DMS 273 (cell line): ENCODE data around the gene MLC1.
A peak's percentile ranks its signal among the peaks of the same experiment; 100 is the strongest.

Experiments
- DNase-seq: peaks from one replicate; lab custom pipeline; 2025; ENCODE audit not compliant: unreplicated experiment; lab: John Stamatoyannopoulos, UW

Gene MLC1

DNA sequence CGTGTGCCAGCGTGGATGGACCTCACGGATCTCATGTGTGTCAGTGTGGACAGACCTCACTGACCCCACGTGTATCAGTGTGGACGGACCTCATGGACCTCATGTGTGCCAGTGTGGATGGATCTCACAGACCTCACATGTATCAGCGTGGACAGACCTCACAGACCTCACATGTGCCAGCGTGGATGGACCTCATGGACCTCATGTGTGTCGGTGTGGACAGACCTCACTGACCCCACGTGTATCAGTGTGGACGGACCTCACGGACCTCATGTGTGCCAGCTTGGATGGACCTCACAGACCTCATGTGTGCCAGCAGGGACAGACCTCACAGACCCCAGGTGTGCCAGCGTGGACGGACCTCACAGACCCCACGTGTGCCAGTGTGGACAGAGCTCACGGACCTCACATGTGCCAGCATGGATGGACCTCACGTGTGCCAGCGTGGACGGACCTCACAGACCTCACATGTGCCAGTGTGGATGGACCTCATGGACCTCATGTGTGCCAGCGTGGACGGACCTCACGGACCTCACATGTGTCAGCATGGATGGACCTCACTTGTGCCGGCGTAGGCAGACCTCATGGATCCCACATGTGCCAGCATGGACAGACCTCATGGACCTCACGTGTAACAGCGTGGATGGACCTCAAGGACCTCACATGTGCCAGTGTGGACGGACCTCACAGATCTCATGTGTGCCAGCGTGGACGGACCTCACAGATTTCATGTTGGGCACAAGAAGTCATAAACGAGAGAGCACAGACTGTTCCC is 45.4 kb downstream of the MLC1 start:
- DNase-seq: no peak

DNA sequence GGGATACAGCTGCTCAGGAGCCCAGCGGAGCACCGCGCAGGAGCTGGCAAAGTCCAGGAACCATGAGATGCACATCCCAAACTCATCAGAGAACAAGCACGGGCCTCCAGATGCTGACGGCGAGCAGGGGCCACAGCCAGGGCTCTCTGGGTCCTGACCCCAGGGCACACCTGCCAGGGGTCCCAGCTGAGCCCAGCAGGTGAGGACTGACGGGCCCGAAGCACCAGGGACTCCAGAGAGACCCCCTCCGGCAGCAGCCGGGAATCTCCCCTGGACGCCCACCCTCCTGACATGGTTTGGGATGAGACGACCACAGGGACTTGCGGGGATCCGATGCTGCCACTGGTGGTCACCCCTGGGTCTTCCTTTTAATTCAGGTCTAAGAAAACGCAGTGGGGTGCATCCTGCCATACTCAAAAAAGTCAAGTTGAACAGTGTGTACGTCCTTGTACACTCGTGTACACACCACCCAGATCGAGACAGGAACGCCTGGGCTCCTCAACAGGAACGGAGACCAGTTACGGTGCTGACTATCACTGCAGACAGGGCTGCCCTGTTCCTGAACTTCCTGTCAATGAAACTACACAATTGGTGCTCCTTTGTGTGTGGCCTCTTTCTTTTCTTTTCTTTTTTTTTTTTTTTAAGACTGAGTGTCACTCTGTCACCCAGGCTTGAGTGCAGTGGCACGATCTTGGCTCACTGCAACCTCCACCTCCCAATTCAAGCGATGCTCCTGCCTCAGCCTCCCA is 49.1 kb downstream of the MLC1 start:
- no peak for DNase-seq

DNA sequence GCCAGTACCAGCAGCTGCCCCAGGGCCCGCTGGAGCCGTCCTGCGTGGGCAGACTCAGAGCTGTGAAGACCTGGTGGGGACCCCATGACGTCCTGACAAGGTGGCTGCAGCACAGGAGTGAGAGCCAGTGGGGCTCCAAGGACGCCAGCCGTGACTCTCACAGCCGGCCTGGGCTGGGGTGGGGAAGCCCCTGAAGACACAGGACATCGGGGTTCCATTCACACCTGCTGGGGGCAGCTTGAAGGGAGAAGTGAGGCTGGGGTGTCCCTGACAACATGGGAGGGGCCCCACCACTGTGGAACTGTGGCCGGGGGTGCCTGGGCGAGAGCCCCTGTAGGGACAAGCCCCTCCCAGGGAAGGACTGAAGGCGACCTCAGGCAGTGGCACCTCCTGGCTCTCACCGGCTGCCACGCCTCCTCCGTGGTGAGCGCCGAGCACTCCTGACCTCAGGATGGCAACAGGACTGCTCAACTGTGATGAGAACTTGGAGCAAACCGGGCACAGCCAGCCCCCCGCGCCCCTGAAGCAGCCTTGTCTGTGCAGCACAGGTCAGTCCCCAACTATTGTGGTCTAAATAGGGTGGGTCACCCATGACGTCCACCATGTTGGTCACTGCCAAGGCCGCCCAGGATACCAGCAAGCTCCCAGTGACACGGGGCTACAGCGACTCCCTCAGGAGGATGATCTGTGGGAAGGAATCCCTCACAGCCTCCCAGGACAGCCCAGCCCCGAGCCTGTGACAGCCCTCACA is 49.9 kb downstream of the MLC1 start:
- no peak for DNase-seq

DNA sequence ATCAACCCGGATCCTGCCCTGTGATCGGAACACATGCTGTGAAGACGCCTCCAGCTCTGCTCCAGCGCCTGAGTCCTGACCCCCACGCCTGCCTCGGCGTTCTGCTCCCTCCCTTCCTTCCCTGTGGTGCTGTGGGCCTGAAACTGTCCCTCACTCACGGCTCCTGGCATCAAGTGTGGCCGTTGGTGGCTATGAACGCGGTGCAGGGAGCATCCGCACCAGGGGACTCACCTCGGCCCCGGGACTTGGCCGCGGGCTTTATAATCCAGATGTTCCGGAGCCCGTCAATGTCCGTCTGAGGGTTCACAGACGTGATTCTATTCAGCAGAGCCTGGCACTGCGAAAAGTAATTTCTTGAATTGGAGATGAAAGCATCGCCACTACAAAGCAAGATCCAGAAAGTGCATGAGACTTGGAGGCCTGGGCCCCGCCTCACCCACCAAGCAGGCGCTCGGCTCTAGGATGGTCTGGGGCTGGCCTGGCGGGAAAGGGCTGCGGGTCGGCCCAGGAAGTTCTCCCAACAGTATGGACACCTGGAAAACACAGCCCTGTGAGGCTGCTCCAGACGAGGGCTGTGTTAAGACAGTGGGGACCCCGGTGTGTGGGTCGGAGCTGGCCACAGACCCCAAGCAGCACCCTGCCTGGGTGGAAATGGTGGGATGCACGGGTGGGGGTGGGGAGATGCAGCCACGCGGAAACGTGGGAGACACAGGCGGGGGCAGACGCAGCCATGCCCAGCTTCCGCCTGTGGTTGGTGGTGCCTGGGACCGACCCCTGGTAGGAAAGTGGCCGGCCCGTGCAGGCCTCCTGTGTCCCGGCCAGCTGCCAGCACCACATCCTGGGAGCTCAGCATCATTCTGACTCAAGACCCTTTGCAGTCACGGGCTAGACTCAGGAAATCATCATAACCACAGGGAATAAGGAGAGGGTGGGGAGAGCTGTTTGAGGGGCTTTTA is 50.8 kb downstream of the MLC1 start:
- no peak for DNase-seq

DNA sequence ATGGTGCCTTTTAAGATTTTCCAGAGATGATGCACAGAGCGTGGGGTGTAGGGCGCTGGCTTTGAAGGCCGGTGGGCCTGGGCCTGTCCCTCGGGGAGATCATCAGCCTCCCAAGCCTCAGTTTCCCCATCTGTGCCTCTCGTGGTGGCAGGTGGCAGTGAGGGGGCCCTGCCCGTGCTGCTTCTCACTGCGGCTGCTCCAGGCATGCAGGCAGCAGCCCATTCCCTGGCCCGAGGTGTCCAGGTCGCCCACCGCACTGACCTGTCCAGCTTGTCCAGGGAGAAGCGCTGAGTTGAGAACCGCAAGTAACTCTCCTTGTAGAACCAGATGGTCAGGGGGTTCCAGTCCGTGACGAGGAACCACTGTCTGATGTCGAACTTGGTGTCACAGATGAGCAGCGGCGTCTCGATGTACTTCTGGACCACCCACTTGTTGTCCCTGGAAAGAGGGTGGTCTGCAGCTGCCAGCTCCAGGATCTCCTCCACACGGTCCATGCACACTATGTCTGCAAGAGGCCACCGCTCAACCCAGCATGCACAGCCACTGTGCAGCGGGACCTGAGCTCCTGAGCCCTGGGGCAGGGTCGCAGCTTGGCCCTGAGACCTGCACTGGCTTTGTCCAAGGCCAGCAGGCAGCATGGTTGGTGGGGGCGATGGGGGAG is 52.2 kb downstream of the MLC1 start:
- DNase-seq: no peak

DNA sequence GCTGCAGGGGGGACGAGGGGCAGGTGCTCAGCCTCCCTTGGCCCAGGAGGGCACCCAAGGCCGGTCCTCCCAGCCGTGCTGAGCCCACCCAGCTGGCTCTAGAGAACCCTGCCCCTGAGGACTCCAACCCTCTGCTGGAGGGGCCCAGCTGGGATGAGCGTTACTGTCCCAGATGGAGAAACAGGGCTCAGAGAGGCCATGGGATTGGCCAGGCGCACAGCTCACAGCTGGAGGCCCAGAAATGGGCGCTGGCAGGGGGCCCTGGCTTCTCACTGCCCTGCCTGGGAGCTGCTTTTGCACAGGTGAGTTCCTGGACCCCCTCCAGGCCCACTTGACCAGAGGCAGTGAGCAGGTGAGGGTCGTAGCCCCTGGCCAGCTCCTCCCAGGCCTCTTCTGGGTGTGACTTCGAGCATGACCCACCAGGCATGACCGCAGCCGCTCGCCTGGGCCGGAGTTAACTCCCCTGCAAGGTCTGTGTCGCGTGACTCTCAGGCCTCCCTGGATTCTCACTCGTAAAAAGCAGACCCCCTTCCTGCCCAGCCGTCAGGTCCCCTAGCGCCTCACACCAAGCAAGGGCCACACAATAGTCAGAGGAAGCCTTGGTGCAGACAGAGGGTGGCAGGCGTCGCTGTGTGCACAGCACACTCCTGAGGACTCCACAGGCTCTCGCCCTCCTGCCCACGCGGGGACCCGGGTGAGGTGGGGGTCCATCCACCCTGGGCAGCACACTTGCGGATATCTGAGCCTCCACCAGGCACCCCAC is 52.9 kb downstream of the MLC1 start:
- no peak for DNase-seq

DNA sequence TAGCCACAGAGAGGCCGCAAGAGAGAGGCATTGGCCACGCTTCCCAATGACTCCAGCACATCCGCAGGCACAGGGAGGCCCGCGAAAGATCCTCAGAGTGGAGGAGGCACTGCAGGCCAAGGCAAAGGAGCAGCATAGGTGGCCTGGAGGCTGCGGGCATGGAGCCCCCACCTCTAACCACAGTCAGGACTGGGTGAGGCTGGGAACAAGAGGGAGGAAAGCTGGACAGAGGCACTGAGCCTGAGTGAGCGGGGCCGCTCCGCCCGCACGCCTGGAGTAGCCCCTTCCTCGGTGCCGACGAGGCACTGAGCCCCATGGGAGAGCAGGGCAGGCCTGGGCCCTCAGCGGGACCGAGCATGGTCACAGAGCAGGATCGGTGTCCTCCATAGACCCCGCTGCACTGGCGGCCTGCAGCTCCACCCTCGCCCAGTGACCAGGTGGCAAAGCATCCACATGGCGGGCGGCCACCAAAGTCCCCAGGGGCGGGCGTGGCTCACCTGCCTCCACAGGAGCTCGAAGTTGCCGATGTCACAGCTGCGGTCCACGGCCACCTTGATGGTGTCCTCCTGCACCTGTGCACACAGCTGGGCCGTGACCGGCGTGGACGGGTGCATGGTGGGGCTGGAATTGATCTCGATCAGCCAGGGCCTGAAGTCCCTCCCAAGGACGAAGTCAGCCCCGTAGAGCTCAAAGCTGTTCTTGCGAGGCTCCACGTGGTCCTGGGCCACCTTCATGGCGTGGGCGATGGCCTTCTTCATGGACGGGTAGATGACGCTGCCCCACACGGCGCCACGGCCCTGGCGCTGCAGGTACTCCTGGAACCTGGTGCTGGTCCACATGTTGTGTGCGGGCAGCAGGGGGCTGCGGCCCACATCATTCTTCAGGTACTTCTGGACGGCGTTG is 53.8 kb downstream of the MLC1 start:
- DNase-seq: no peak

DNA sequence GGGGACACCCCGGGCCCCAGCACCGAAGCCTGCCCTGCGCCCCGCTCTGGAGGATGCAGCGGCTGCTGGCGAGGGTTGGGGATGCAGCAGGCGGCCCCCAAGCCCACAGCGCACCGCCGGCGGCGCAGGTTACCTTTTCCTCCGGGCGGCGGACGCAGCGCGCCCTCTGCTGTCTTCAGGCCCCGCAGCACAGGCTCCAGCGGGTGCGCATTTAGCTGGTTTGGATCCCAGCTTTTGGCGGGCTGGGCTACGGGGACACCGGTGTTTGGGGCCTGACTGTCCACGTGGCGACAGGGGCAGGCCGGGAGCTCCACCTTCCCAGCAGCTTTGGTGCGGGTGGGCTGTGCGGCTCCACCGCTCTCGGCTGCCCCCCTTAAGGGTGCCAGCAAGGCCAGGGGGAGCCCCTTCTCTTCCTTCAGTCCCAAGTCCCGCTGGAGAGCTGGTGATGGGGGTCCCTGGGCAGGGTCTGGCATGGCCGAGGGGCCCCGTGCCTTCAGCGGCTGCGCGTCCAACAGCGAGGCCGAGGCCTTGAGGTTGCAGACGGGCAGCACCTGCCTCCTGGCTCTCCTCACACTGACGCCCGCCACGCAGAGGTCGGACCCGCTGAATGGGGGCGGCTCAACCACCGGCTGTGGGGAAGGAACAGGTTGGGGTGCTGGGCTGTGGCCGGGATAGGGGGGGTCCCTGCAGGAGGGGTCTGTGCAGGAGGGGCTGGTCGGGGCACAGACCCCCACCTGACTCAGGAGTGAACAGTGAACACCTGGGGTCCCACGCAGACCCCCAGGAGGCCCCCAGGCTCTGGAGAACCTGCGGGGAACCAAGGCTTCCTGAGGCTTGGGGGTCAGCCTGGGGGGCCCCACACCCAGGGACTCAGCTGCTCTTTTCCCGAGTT is 54.7 kb downstream of the MLC1 start:
- DNase-seq: peak; percentile 87

DNA sequence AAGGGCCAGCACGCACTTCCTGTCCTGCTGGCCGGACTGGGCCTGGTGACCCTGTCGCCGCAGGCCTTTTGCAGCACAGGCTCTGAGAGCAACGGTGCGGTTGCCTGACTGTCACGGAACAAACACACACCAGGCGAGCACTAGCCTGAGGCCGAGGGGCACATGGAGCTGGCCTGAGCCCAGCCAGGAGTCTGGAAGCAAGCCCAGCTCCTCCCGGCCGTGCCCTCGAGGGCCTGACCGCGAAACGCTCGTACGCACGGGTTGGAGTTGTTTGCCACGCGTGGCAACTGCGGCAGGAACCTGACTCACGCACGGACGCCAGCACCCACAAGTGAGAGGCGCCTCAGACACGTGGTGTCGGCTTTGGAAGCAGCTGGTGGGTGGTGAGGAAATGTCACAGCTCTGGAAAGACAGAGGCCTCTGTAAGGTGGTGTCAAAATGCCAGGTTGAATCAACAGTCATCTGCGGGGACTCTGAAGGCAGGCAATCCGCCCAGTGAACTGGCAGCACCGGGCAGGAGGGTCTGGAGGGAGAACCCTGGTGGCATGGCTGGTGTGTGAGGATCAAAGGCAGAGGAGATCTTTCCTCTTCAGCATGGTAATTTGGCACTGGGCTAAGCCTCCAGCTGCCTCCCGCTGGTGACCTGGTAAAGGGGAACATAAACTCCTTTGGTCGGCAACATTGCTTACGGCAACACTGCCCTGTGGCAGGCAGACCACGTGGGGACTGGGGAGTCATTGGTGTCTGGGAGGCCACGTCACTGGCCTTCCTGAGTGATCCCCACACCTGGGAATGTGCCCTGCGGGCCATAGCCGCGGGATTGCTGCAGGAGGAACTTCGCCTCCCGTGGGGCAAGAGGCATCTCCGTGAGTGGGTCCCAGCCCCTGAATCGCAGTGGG is 57.3 kb downstream of the MLC1 start:
- peak; percentile 51 for DNase-seq

DNA sequence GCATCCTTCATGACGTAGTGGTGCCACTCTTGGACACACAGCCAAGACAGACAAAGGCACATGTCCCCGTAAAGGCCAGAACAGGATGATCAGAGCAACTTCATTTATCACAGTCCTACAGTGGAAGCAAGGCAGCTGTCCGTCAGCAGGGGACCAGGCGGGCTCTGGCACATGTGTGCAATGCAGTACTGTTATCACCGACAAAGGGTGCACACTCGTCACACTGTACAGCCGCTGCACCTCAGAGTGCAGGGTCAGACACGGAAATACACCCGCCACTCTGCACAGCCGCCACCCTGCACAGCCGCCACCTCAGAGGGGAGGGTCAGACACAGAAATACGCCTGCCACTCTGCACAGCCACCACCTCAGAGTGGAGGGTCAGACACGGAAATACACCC is 59.2 kb downstream of the MLC1 start:
- no peak for DNase-seq

DNA sequence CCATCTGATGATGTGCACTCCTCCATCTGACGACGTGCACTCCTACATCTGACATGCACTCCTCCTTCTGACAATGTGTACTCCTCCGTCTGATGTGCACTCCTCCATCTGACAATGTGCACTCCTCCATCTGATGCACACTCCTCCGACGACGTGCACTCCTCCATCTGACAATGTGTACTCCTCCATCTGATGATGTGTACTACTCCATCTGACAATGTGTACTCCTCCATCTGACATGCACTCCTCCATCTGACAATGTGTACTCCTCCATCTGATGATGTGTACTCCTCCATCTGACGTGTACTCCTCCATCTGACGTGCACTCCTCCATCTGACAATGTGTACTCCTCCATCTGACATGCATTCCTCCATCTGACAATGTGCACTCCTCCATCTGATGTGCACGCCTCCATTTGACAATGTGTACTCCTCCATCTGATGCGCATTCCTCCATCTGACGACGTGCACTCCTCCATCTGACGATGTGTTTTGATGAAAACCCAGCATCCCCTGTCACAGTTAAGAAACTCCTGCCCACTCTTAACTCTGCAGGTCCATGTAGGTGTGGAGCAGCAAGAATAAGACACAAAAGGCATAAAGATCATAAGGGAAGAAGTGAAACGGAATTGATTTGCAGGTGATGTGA is 62.9 kb downstream of the MLC1 start:
- DNase-seq: no peak

DNA sequence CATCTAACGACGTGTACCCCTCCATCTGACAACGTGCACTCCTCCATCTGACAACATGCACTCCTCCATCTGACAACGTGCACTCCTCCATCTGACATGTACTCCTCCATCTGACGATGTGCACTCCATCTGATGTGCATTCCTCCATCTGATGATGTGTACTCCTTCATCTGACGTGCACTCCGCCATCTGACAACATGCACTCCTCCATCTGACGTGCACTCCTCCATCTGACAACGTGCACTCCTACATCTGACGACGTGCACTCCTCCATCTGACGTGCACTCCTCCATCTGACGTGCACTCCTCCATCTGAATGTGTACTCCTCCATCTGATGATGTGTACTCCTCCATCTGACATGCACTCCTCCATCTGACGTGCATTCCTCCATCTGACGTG is 64.6 kb downstream of the MLC1 start:
- no peak for DNase-seq

DNA sequence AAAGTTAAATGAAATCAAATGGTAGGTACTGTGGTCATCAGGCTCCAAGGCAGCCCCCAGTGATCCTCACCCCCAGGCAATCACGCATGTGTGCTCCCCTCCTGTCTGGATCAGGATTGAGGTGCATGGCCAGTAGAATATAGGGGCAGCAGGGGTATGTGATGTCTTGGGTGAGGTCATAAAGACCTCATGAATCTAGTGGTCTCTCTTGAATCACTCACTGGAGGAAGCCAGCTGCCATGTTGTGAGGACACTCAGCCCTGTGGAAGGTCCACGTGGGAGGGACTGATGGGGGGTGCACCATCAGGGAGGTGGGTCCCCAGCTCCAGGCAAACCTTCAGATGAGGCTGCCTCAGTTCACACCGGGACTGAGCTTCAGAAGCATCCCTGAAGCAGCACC is 65.9 kb downstream of the MLC1 start:
- no peak for DNase-seq

DNA sequence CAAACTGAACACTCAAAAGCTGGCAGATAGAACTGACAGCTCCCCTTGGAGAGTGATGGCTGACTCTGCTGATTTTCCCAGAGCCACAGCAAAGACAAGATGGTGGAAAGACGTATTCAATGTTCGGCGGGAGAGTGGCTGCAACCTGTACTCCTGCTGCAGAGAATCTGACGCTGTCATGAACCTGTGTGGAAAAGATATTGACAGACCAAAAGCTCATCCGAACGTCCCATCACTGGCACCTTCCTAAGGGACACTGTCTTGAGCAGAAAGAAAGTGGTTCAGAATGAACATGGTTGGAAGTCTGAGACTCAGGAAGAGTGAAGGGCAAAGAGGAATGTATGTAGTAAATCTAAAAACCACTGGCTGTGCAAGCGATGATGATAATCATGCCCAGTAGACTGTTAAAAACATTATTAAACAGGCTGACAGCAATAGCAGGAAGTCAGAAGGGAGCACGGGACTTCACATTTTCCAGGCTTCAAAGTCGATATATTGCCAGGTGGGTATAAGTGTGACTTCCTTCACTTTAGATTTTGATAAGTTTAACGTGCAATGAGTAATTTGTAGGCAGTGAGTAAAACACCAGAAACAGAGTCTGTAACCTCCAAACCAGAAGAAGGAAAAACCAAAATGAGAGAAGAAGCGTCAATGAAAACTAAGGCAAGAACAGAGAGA is 66.5 kb downstream of the MLC1 start:
- DNase-seq: no peak

DNA sequence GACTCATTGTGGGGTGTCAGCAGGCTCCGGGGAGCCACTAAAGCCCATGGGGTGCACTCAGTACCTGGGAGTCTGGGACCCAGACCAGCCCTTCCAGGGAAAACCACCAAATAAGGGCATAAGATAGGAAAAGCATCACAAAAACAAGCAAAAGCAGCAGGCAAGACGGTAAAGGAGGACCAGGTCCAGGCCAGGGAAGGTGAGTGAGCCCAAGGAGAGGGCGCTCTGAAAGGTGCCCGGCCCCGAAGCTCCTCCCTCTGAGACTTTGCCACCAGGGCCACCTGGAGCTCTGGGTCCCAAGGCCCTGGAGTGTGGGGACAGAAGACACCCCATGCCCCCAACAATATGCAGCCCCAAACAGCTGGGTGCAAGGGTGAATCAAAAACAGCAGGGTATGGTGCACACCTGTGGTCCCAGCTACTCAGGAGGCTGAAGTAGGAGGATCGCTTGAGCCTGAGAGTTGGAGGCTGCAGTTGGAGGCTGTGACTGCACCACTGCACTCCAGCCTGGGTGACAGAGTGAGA is 67.5 kb downstream of the MLC1 start:
- DNase-seq: no peak
